Measurements from ENCODE around the gene LIME1. TPM values are rescaled to one million over a fixed set of nuclear protein-coding genes. Genes with fewer than 3 reads are reported as not detected.

Gene LIME1
- total RNA-seq, 1 experiment from 2014 or later = 13.5 TPM

DNA sequence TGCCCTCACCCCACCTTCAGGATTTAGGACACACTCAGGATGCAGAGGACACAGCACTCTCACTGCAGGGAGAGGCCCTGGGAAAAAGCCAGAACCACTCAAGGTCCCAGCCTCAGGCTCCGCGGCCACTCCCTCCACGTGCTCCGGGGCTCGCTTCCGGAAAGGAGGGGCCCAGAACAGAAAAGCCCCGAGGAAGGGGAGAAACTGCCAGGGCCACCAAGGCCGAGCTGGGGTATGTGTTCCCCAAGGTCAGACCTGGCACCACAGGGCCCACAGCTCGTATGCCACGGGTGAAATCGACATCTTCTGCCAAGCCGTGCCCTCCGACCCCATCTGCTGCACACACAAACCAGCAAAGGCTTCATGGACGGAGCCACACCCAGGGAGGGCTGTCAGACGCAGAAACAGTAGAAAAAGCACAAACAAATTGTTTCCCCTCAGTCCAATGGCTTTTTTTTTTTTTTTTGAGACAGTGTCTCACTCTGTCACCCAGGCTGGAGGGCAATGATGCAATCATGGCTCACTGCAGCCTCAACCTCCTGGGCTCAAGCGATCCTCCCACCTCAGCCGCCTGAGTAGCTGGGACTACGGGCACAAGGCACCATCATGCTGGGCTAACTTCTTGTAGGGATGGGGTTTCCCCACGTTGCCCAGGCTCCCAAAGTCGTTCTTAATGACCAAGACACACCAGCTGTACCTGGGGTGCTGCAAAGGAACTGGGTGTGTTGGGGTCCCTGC is 36.5 kb downstream of the LIME1 start:
- H3K4me3 Mint-ChIP-seq = no peak overlapping the region
- TF ChIP-seq, protein P1, sequence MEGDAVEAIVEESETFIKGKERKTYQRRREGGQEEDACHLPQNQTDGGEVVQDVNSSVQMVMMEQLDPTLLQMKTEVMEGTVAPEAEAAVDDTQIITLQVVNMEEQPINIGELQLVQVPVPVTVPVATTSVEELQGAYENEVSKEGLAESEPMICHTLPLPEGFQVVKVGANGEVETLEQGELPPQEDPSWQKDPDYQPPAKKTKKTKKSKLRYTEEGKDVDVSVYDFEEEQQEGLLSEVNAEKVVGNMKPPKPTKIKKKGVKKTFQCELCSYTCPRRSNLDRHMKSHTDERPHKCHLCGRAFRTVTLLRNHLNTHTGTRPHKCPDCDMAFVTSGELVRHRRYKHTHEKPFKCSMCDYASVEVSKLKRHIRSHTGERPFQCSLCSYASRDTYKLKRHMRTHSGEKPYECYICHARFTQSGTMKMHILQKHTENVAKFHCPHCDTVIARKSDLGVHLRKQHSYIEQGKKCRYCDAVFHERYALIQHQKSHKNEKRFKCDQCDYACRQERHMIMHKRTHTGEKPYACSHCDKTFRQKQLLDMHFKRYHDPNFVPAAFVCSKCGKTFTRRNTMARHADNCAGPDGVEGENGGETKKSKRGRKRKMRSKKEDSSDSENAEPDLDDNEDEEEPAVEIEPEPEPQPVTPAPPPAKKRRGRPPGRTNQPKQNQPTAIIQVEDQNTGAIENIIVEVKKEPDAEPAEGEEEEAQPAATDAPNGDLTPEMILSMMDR (conservative IDR thresholded peaks at IDR 0.05) = no peak
- Histone ChIP-seq H2BK15ac (ENCODE audit: low read depth, low read length) (no peak overlapping the region), H3K27me3 (ENCODE audit: insufficient read depth, low read length) (no peaks in the 10 kb centered on the region), H2AK5ac (ENCODE audit: insufficient read length, low read length) (no peak overlapping the region), H3K79me2 (ENCODE audit: insufficient read depth, low read length) (no peaks in the 10 kb centered on the region; the same call in 1 of the 2 replicates), H3K23ac (ENCODE audit: insufficient read length, low read depth, low read length) (no peak overlapping the region), H2BK120ac (ENCODE audit: low read depth, low read length, poor library complexity, severe bottlenecking) (no peak overlapping the region), H3K9me3 (ENCODE audit: control insufficient read depth, low read depth, low read length) (no peaks in the 10 kb centered on the region), H4K91ac (ENCODE audit: insufficient read length, low read depth, low read length) (no peak overlapping the region), H3K9ac (ENCODE audit: extremely low read depth, insufficient read length, low read length) (no peak overlapping the region), H2AFZ (ENCODE audit: low read length) (no peak overlapping the region), H3K4me1 (ENCODE audit: insufficient read depth, low read length) (no peaks in the 10 kb centered on the region), H3K23me2 (ENCODE audit: insufficient read length, low read depth, low read length, poor library complexity, severe bottlenecking) (peaks cover 7% of the 10 kb centered on the region), H3K18ac (ENCODE audit: insufficient read length, low read depth, low read length) (no peak overlapping the region), H3K56ac (ENCODE audit: insufficient read length, low read depth, low read length) (no peak overlapping the region), H3K14ac (ENCODE audit: insufficient read depth, low read length) (no peak overlapping the region), H4K5ac (ENCODE audit: insufficient read length, low read depth, low read length) (no peak overlapping the region), H4K8ac (replicated peaks; ENCODE audit: insufficient read length, low read depth, low read length) (no peak overlapping the region), H4K20me1 (ENCODE audit: control insufficient read depth, insufficient read depth, insufficient read length) (no peaks in the 10 kb centered on the region), H3K27ac (ENCODE audit: insufficient read length, low read depth, low read length) (no peak overlapping the region), H3K4me2 (ENCODE audit: insufficient read depth, insufficient read length, low read length) (no peak overlapping the region), H2BK5ac (ENCODE audit: insufficient read length, low read length) (no peak overlapping the region), H3T11ph (ENCODE audit: low read length) (no peak overlapping the region), H3K4ac (ENCODE audit: low read depth, low read length) (no peak overlapping the region), H2BK20ac (ENCODE audit: low read depth, low read length, poor library complexity, severe bottlenecking) (no peak overlapping the region), H3K79me1 (ENCODE audit: insufficient read depth, low read depth, low read length, poor library complexity, severe bottlenecking) (no peaks in the 10 kb centered on the region), H2BK12ac (ENCODE audit: insufficient read length, low read depth, low read length) (no peak overlapping the region)
- peak overlapping the region; percentile 70 to 74 (median 73); a peak in 3 of 7 replicates for H3K27ac Mint-ChIP-seq
- no peak for DNase-seq
- peaks cover 16 to 17% of the 10 kb centered on the region in 2 experiments for H3K4me1 Mint-ChIP-seq
- WGBS (ENCODE audit: extremely low coverage, insufficient read length, low lambda C conversion rate) = no CpG with 5 or more reads among the region's 20 CpGs
- peaks cover 4 to 28% (median 25%) of the 10 kb centered on the region in 3 experiments; a peak in 6 of 7 replicates for H3K36me3 Mint-ChIP-seq (ENCODE audit: insufficient read depth in 1 of 3, low read depth in 3 of 3)
- H3K27me3 Mint-ChIP-seq (ENCODE audit: low read depth) = no peaks in the 10 kb centered on the region
- no peaks in the 10 kb centered on the region; a peak in 2 of 5 replicates for H3K9me3 Mint-ChIP-seq
